ENCODE results near the gene GABRB1.
"Not testable (repeated sequence)": the region's sequence is repeated elsewhere in the genome, so short reads cannot be mapped to it uniquely, and the experiment has no call there.

Gene GABRB1

GRCh38 chr4:47275595-47275994 lies 244.2 kb downstream of the GABRB1 start:
- no peaks in the 10 kb centered on the region for H3K4me1 Mint-ChIP-seq (ENCODE audit: low read depth)
- no peaks in the 10 kb centered on the region for H3K36me3 Mint-ChIP-seq (ENCODE audit: low read depth)
- no peak overlapping the region for H3K27ac Mint-ChIP-seq
- H3K9me3 Mint-ChIP-seq: no peaks in the 10 kb centered on the region
- no peak overlapping the region for H3K4me3 Mint-ChIP-seq
- H3K27me3 Mint-ChIP-seq: no peaks in the 10 kb centered on the region
- intact Hi-C loops (cut with micrococcal nuclease): no loop called here

GRCh38 chr4:47278631-47279030 lies 247.3 kb downstream of the GABRB1 start:
- no peaks in the 10 kb centered on the region for H3K9me3 Mint-ChIP-seq
- H3K4me1 Mint-ChIP-seq (ENCODE audit: low read depth): no peaks in the 10 kb centered on the region
- no peaks in the 10 kb centered on the region for H3K36me3 Mint-ChIP-seq (ENCODE audit: low read depth)
- H3K27me3 Mint-ChIP-seq: no peaks in the 10 kb centered on the region
- intact Hi-C loops (cut with micrococcal nuclease): no loop called here
- no peak overlapping the region for H3K4me3 Mint-ChIP-seq
- no peak overlapping the region for H3K27ac Mint-ChIP-seq

GRCh38 chr4:47287735-47288134 lies 256.4 kb downstream of the GABRB1 start:
- Mint-ChIP-seq H3K36me3 (ENCODE audit: low read depth) (no peaks in the 10 kb centered on the region), H3K9me3 (no peaks in the 10 kb centered on the region), H3K4me1 (ENCODE audit: low read depth) (no peaks in the 10 kb centered on the region), H3K27ac (no peak overlapping the region), H3K27me3 (no peaks in the 10 kb centered on the region), H3K4me3 (no peak overlapping the region)
- intact Hi-C loops (cut with micrococcal nuclease): no loop called here

GRCh38 chr4:47289805-47290204 lies 258.4 kb downstream of the GABRB1 start:
- Mint-ChIP-seq H3K27ac (no peak overlapping the region), H3K9me3 (no peaks in the 10 kb centered on the region), H3K27me3 (no peaks in the 10 kb centered on the region), H3K4me3 (no peak overlapping the region), H3K4me1 (ENCODE audit: low read depth) (no peaks in the 10 kb centered on the region), H3K36me3 (ENCODE audit: low read depth) (no peaks in the 10 kb centered on the region)
- intact Hi-C loops (cut with micrococcal nuclease): no loop called here

- intact Hi-C loops (cut with micrococcal nuclease); H3K4me3 Mint-ChIP-seq: not testable (repeated sequence)
Measured at GRCh38 chr4:47290873-47291272, 259.5 kb downstream of the GABRB1 start.

GRCh38 chr4:47309165-47309564 lies 277.8 kb downstream of the GABRB1 start:
- H3K4me3 Mint-ChIP-seq: no peak overlapping the region
- H3K27ac Mint-ChIP-seq: no peak overlapping the region
- H3K36me3 Mint-ChIP-seq (ENCODE audit: low read depth): no peaks in the 10 kb centered on the region
- H3K4me1 Mint-ChIP-seq (ENCODE audit: low read depth): no peaks in the 10 kb centered on the region
- H3K9me3 Mint-ChIP-seq: no peaks in the 10 kb centered on the region
- intact Hi-C loops (cut with micrococcal nuclease): no loop called here
- H3K27me3 Mint-ChIP-seq: no peaks in the 10 kb centered on the region

More at GRCh38 chr4:47290873-47291272, 259.5 kb downstream of the GABRB1 start:
- H3K9me3 Mint-ChIP-seq; H3K27me3 Mint-ChIP-seq; H3K27ac Mint-ChIP-seq; H3K4me1 Mint-ChIP-seq (ENCODE audit: low read depth); H3K36me3 Mint-ChIP-seq (ENCODE audit: low read depth): not testable (repeated sequence)

GRCh38 chr4:47312170-47312569 lies 280.8 kb downstream of the GABRB1 start:
- intact Hi-C loops (cut with micrococcal nuclease): no loop called here
- Mint-ChIP-seq H3K27ac (no peak overlapping the region), H3K36me3 (ENCODE audit: low read depth) (no peaks in the 10 kb centered on the region), H3K27me3 (no peaks in the 10 kb centered on the region), H3K9me3 (no peaks in the 10 kb centered on the region), H3K4me1 (ENCODE audit: low read depth) (no peaks in the 10 kb centered on the region), H3K4me3 (no peak overlapping the region)

- Mint-ChIP-seq H3K27me3 (no peaks in the 10 kb centered on the region), H3K4me3 (no peak overlapping the region), H3K9me3 (no peaks in the 10 kb centered on the region), H3K36me3 (ENCODE audit: low read depth) (no peaks in the 10 kb centered on the region), H3K4me1 (ENCODE audit: low read depth) (no peaks in the 10 kb centered on the region), H3K27ac (no peak overlapping the region)
- intact Hi-C loops (cut with micrococcal nuclease): no loop called here
Measured at GRCh38 chr4:47313384-47313783, 282.0 kb downstream of the GABRB1 start.

GRCh38 chr4:47315346-47315745 lies 284.0 kb downstream of the GABRB1 start:
- no peaks in the 10 kb centered on the region for H3K4me1 Mint-ChIP-seq (ENCODE audit: low read depth)
- intact Hi-C loops (cut with micrococcal nuclease): no loop called here
- no peak overlapping the region for H3K4me3 Mint-ChIP-seq
- no peaks in the 10 kb centered on the region for H3K9me3 Mint-ChIP-seq
- H3K27me3 Mint-ChIP-seq: no peaks in the 10 kb centered on the region
- H3K27ac Mint-ChIP-seq: no peak overlapping the region
- no peaks in the 10 kb centered on the region for H3K36me3 Mint-ChIP-seq (ENCODE audit: low read depth)

GRCh38 chr4:47326025-47326424 lies 294.7 kb downstream of the GABRB1 start:
- H3K27me3 Mint-ChIP-seq: no peaks in the 10 kb centered on the region

GRCh38 chr4:47330866-47331265 lies 299.5 kb downstream of the GABRB1 start:
- Mint-ChIP-seq H3K4me1 (ENCODE audit: low read depth) (no peaks in the 10 kb centered on the region), H3K27me3 (no peaks in the 10 kb centered on the region), H3K9me3 (no peaks in the 10 kb centered on the region), H3K4me3 (no peak overlapping the region), H3K36me3 (ENCODE audit: low read depth) (no peaks in the 10 kb centered on the region), H3K27ac (no peak overlapping the region)
- intact Hi-C loops (cut with micrococcal nuclease): no loop called here

More at GRCh38 chr4:47326025-47326424, 294.7 kb downstream of the GABRB1 start:
- Mint-ChIP-seq H3K27ac (no peak overlapping the region), H3K9me3 (no peaks in the 10 kb centered on the region), H3K4me1 (ENCODE audit: low read depth) (no peaks in the 10 kb centered on the region), H3K4me3 (no peak overlapping the region), H3K36me3 (ENCODE audit: low read depth) (no peaks in the 10 kb centered on the region)
- intact Hi-C loops (cut with micrococcal nuclease): no loop called here

GRCh38 chr4:47334652-47335051 lies 303.3 kb downstream of the GABRB1 start:
- intact Hi-C loops (cut with micrococcal nuclease): no loop called here
- no peaks in the 10 kb centered on the region for H3K9me3 Mint-ChIP-seq

GRCh38 chr4:47337893-47338292 lies 306.5 kb downstream of the GABRB1 start:
- peaks cover 2% of the 10 kb centered on the region for H3K27me3 Mint-ChIP-seq
- intact Hi-C loops (cut with micrococcal nuclease): no loop called here
- no peak overlapping the region for H3K4me3 Mint-ChIP-seq
- H3K27ac Mint-ChIP-seq: no peak overlapping the region
- H3K36me3 Mint-ChIP-seq (ENCODE audit: low read depth): no peaks in the 10 kb centered on the region
- H3K9me3 Mint-ChIP-seq: no peaks in the 10 kb centered on the region
- no peaks in the 10 kb centered on the region for H3K4me1 Mint-ChIP-seq (ENCODE audit: low read depth)

More at GRCh38 chr4:47334652-47335051, 303.3 kb downstream of the GABRB1 start:
- Mint-ChIP-seq H3K4me1 (ENCODE audit: low read depth) (no peaks in the 10 kb centered on the region), H3K36me3 (ENCODE audit: low read depth) (no peaks in the 10 kb centered on the region), H3K27ac (no peak overlapping the region), H3K27me3 (peaks cover 2% of the 10 kb centered on the region), H3K4me3 (no peak overlapping the region)

GRCh38 chr4:47340914-47341313 lies 309.5 kb downstream of the GABRB1 start:
- H3K36me3 Mint-ChIP-seq (ENCODE audit: low read depth): no peaks in the 10 kb centered on the region
- no peaks in the 10 kb centered on the region for H3K4me1 Mint-ChIP-seq (ENCODE audit: low read depth)
- H3K4me3 Mint-ChIP-seq: no peak overlapping the region
- H3K27me3 Mint-ChIP-seq: peaks cover 5% of the 10 kb centered on the region
- H3K27ac Mint-ChIP-seq: no peak overlapping the region
- intact Hi-C loops (cut with micrococcal nuclease): no loop called here
- no peaks in the 10 kb centered on the region for H3K9me3 Mint-ChIP-seq

GRCh38 chr4:47342796-47343195 lies 311.4 kb downstream of the GABRB1 start:
- Mint-ChIP-seq H3K27me3 (peaks cover 5% of the 10 kb centered on the region), H3K27ac (no peak overlapping the region), H3K4me1 (ENCODE audit: low read depth) (no peaks in the 10 kb centered on the region), H3K9me3 (no peaks in the 10 kb centered on the region), H3K4me3 (no peak overlapping the region), H3K36me3 (ENCODE audit: low read depth) (no peaks in the 10 kb centered on the region)
- intact Hi-C loops (cut with micrococcal nuclease): no loop called here

Data from dendritic cell treated with granulocyte-macrophage colony-stimulating factor and Interleukin-4, amounts not matched to agents 40 ng/mL and 50 ng/mL, for 4 days (primary cell).